IPS-20b (cell line): ENCODE data around the gene RPL7L1.
"Not testable (repeated sequence)": the region's sequence is repeated elsewhere in the genome, so short reads cannot be mapped to it uniquely, and the experiment has no call there.

Source experiments
- H3K27ac ChIP-seq: one replicate; pipeline ENCODE4 v1.5.1; 2013; ENCODE audit warnings: low read length
- H3K27me3 ChIP-seq: 2 replicates; pipeline ENCODE4 v1.6.1; 2013; ENCODE audit warnings: mild to moderate bottlenecking, low read length, inconsistent platforms; ENCODE audit not compliant: insufficient read depth
- H3K36me3 ChIP-seq: 2 replicates; pipeline ENCODE4 v1.6.1; 2013; ENCODE audit warnings: low read depth, mild to moderate bottlenecking, inconsistent platforms, low read length, moderate library complexity; ENCODE audit not compliant: insufficient read depth
- H3K4me1 ChIP-seq: 2 replicates; pipeline ENCODE4 v1.6.1; 2013; ENCODE audit warnings: mild to moderate bottlenecking, control low read depth, inconsistent platforms, low read length, moderate library complexity; ENCODE audit not compliant: insufficient read depth
- H3K4me3 ChIP-seq: 2 replicates; pipeline ENCODE4 v1.5.1; 2013; ENCODE audit warnings: mild to moderate bottlenecking, low read length, inconsistent platforms
- H3K9ac ChIP-seq: 2 replicates; pipeline ENCODE4 v1.6.1; 2013; ENCODE audit warnings: low read depth, mild to moderate bottlenecking, inconsistent platforms, low read length, moderate library complexity
- H3K9me3 ChIP-seq: 2 replicates; pipeline ENCODE4 v1.6.1; 2013; ENCODE audit warnings: mild to moderate bottlenecking, low read depth, low read length, inconsistent platforms; ENCODE audit not compliant: insufficient read depth

RPL7L1 gene

GRCh38 chr6:42870145-42870936 is 9.1 kb upstream of the RPL7L1 start:
- H3K9me3 ChIP-seq, result no peaks in the 10 kb centered on the region
- peaks cover 19% of the 10 kb centered on the region for H3K36me3 ChIP-seq
- H3K4me1 ChIP-seq, result no peaks in the 10 kb centered on the region
- H3K9ac ChIP-seq, result no peak overlapping the region
- no peak overlapping the region for H3K4me3 ChIP-seq
- H3K27me3 ChIP-seq, result no peaks in the 10 kb centered on the region
- no peak overlapping the region for H3K27ac ChIP-seq

DNA sequence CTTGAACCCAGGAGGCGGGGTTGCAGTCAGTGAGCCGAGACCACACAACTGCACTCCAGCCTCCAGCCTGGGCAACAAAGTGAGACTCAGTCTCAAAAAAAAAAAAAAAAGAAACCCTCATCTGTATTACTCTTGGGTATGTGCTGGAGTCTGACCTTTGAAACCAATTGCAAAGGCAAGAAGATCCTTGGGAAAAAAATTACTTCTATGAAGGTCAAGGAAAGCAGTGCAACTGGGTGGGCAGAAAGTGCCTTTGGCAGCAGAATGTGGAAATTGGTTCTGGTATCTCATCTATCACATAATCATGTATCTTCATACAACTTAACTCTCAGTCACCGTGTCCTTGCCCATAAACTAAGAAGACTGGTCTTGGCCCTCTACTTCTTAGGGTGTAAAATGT is 7.7 kb upstream of the RPL7L1 start:
- Histone ChIP-seq H3K4me1 (no peaks in the 10 kb centered on the region), H3K9ac (no peak overlapping the region), H3K27ac (no peak overlapping the region), H3K27me3 (no peaks in the 10 kb centered on the region), H3K36me3 (peaks cover 13% of the 10 kb centered on the region), H3K9me3 (no peaks in the 10 kb centered on the region), H3K4me3 (no peak overlapping the region)

DNA sequence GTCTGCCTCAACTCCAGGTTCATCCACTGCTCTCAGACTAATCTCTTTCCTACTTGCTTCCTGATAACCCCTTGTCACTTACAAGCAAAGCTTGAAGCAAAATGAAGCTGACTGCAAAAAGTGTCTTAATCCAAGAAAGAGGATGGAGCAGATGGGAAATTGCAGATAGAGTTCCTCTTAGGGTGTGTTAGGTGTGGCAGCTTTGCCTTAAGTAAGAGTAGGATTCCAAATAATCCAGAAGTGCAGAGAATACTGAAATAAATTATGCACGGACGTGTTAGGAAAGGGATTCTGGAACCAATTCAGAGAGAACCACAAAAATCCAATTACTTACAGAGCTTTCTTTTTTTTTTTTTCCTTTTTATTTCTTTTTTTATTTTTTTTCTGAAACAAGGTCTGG is 6.1 kb upstream of the RPL7L1 start:
- no peak overlapping the region for H3K4me3 ChIP-seq
- H3K36me3 ChIP-seq, result no peaks in the 10 kb centered on the region
- no peaks in the 10 kb centered on the region for H3K9me3 ChIP-seq
- no peak overlapping the region; the same call in 1 of the 2 replicates for H3K9ac ChIP-seq
- no peak overlapping the region for H3K27ac ChIP-seq
- no peaks in the 10 kb centered on the region for H3K4me1 ChIP-seq
- no peaks in the 10 kb centered on the region for H3K27me3 ChIP-seq

DNA sequence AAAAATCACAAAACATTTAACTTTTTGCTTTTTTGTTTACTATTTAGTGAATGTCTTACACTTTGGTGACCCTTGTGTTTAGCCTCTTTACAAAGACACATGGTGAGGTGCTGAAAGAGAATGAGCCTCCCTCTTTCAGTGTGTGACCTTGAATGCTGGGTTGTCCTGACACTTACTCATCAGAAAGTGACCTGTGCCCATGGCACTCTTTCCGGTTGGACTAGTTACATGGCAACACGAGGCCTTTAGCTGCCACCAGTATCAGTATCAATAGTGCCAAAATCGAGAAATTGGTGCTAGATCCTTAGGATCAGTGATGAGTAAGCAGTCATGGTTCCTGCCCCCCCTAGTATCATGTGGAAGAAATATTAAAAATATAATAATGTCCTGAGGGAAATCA is 1.7 kb upstream of the RPL7L1 start:
- no peak overlapping the region for H3K27ac ChIP-seq

DNA sequence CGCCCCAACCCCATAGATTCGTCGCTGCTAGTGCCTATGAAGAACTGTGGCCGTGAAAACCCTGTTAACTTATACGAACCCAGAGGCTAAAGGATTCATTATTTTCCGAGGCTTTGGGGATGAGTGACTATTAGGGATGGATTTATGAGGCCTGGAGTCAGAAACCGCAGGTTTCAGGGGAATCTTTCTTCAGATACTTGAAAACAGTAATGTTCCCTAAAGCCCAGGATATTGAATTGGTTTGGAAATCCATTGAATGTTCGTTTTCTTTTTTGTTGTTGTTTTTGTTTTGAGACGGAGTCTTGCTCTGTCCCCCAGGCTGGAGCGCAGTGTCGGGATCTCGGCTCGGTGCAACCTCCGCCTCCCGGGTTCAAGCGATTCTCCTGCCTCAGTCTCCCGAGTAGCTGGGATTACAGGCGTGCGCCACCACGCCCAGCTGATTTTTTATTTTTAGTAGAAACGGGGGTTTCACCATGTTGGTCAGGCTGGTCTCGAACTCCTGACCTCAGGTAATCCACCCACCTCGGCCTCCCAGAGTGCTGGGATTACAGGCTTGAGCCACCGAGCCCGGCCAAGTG is 913 bp downstream of the RPL7L1 start:
- not testable (repeated sequence) for H3K27me3 ChIP-seq, H3K9me3 ChIP-seq, H3K4me1 ChIP-seq
- peaks cover 43% of the 10 kb centered on the region for H3K36me3 ChIP-seq
- H3K9ac ChIP-seq, result peak overlapping the region; percentile 98
- H3K27ac ChIP-seq, result peak overlapping the region; percentile 89
- H3K4me3 ChIP-seq, result peak overlapping the region; percentile 92

More for the DNA sequence above, 1.7 kb upstream of the RPL7L1 start:
- Histone ChIP-seq H3K36me3 (peaks cover 17% of the 10 kb centered on the region), H3K27me3 (no peaks in the 10 kb centered on the region), H3K9ac (no peak overlapping the region), H3K9me3 (no peaks in the 10 kb centered on the region), H3K4me3 (no peak overlapping the region), H3K4me1 (peaks cover 3% of the 10 kb centered on the region; the same call in 1 of the 2 replicates)

- H3K27me3 ChIP-seq, H3K4me1 ChIP-seq, H3K27ac ChIP-seq, H3K9me3 ChIP-seq: not testable (repeated sequence)
- H3K36me3 ChIP-seq, result peaks cover 49% of the 10 kb centered on the region
- H3K4me3 ChIP-seq, result peak overlapping the region; percentile 92
- H3K9ac ChIP-seq, result peak overlapping the region; percentile 98; the same call in 1 of the 2 replicates
These were observed 1.5 kb downstream of the RPL7L1 start for GRCh38 chr6:42880871-42881270.

DNA sequence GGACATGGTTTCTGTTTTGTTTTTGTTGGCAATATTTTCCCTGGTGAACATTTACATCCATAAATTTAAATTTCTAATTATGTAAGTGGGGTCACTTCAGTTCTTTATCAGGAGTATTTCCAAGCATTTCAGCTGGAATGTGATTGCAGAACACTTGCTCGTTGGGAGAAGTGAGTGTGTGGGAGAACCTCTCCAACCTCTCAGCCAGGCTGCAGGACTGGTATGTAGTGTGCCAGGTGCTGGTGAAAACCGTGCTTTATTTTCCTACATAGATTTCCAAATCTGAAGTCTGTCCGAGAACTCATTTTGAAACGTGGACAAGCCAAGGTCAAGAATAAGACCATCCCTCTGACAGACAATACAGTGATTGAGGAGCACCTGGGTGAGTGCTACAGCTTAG is 6.3 kb downstream of the RPL7L1 start:
- Histone ChIP-seq H3K9me3 (no peaks in the 10 kb centered on the region), H3K4me3 (no peak overlapping the region), H3K27me3 (no peaks in the 10 kb centered on the region), H3K4me1 (peaks cover 3% of the 10 kb centered on the region; the same call in 1 of the 2 replicates), H3K36me3 (peaks cover 70% of the 10 kb centered on the region), H3K9ac (no peak overlapping the region), H3K27ac (no peak overlapping the region)

GRCh38 chr6:42888201-42888600 is 8.8 kb downstream of the RPL7L1 start:
- H3K4me3 ChIP-seq, H3K4me1 ChIP-seq, H3K27ac ChIP-seq, H3K9me3 ChIP-seq, H3K9ac ChIP-seq, H3K27me3 ChIP-seq: not testable (repeated sequence)
- peaks cover 49% of the 10 kb centered on the region for H3K36me3 ChIP-seq

- Histone ChIP-seq H3K27ac (peak overlapping the region; percentile 93), H3K36me3 (peaks cover 33% of the 10 kb centered on the region), H3K27me3 (no peaks in the 10 kb centered on the region), H3K9ac (peak overlapping the region; percentile 95), H3K4me1 (no peaks in the 10 kb centered on the region), H3K9me3 (no peaks in the 10 kb centered on the region), H3K4me3 (peak overlapping the region; percentile 83)
These were observed 10.4 kb downstream of the RPL7L1 start for GRCh38 chr6:42889815-42890214.

GRCh38 chr6:42890311-42891198 is 11.1 kb downstream of the RPL7L1 start:
- H3K27ac ChIP-seq, result peak overlapping the region; percentile 93
- peak overlapping the region; percentile 95 for H3K9ac ChIP-seq
- H3K9me3 ChIP-seq, result no peaks in the 10 kb centered on the region
- H3K36me3 ChIP-seq, result peaks cover 26% of the 10 kb centered on the region
- H3K4me1 ChIP-seq, result no peaks in the 10 kb centered on the region
- H3K4me3 ChIP-seq, result peak overlapping the region; percentile 83
- no peaks in the 10 kb centered on the region for H3K27me3 ChIP-seq

DNA sequence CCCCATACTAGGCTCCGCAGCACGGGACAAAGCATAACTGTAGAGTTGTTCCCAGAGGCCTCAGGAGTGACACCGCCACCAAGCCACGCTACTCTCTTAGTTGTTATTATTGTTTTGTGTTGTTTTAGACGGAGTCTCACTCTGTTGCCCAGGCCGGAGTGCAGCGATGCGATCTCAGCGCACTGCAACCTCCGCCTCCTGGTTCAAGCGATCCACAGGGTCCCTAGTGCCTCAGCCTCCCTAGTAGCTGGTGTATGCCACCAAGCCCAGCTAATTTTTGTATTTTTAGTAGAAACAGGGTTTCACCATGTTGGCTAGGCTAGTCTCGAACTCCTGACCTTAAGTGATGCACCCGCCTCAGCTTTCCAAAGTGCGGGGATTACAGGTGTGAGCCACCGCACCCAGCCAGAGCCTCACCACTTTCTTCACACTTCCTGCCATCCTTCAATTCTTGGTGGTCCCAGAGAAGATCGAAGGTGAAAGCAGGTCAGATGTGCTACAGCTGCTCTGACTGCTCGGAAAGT is 11.8 kb downstream of the RPL7L1 start:
- Histone ChIP-seq H3K9me3 (no peaks in the 10 kb centered on the region), H3K36me3 (peaks cover 19% of the 10 kb centered on the region; the same call in 1 of the 2 replicates), H3K4me3 (peak overlapping the region; percentile 83), H3K9ac (peak overlapping the region; percentile 95), H3K27me3 (no peaks in the 10 kb centered on the region), H3K4me1 (no peaks in the 10 kb centered on the region), H3K27ac (peak overlapping the region; percentile 93)
